ENCODE data around the gene FRMD3. TPM values are rescaled to one million over a fixed set of nuclear protein-coding genes. Genes with fewer than 3 reads are reported as not detected.

The FRMD3 gene
- total and polyA plus RNA-seq, 11 donors: 28.9 to 195 (median 82.4) TPM

DNA sequence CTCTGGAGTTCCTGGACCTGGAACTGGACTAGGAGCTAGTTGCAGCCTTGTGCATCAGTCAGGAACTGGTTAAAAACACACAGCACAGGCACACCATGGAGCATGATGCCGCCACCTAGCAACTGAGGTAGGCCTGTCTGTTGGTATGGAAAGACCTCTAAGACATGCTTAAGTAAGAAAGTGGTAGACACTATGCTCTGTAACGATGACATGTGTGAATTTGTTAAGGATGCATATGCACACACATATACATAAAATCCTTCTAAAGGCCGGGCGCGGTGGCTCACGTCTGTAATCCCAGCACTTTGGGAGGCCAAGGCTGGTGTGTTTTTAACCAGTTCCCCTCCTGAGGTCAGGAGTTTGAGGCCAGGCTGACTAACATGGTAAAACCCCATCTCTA is 338.4 kb downstream of the FRMD3 start:
- Histone ChIP-seq H3K36me3 (no peaks in the 10 kb centered on the region), H3K27me3 (peaks cover 0 to 6% (median 0%) of the 10 kb centered on the region in 9 donors), H3K4me3 (no peak overlapping the region), H3K9me3 (no peaks in the 10 kb centered on the region), H3K4me1 (peaks cover 0 to 8% (median 0%) of the 10 kb centered on the region in 12 donors), H3K27ac (no peak overlapping the region)
- ATAC-seq (no peak), DNase-seq (no peak)
- WGBS, 4 donors: 71 to 80% (median 78%) methylated on average over 6 of the region's 6 CpGs
- no peak for TF ChIP-seq POLR2A (IDR thresholded peaks at IDR 0.05)
- intact Hi-C loops (cut with DNase I): loop anchor here in 8 of 10 donors (5.0 to 10.0 kb wide), 9 partner anchors 65 to 715 kb away; no protein-coding TSS in a partner anchor

DNA sequence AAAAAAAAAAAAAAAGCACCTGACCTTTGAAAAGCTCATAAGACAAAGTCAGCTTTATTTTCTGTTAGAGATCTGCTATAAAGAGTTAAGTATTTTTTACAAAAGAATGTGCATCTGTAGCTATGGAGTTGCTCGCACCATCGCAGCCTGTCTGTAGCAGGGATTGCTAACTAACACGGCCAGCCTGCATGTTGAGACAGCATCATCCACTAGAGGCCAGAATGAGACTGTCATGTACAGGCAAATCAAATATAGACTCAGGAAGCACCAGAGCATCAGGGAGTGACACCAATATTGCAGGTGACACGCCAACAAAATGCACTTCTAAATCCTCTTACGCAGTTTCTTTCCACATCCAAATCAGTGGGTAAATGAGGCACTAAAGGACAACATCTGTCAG is 339.0 kb downstream of the FRMD3 start:
- no peaks in the 10 kb centered on the region for H3K36me3 ChIP-seq
- no peak for TF ChIP-seq POLR2A (IDR thresholded peaks at IDR 0.05)
- TF ChIP-seq, protein P1, sequence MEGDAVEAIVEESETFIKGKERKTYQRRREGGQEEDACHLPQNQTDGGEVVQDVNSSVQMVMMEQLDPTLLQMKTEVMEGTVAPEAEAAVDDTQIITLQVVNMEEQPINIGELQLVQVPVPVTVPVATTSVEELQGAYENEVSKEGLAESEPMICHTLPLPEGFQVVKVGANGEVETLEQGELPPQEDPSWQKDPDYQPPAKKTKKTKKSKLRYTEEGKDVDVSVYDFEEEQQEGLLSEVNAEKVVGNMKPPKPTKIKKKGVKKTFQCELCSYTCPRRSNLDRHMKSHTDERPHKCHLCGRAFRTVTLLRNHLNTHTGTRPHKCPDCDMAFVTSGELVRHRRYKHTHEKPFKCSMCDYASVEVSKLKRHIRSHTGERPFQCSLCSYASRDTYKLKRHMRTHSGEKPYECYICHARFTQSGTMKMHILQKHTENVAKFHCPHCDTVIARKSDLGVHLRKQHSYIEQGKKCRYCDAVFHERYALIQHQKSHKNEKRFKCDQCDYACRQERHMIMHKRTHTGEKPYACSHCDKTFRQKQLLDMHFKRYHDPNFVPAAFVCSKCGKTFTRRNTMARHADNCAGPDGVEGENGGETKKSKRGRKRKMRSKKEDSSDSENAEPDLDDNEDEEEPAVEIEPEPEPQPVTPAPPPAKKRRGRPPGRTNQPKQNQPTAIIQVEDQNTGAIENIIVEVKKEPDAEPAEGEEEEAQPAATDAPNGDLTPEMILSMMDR (IDR thresholded peaks at IDR 0.05): peak; percentile 35 to 80 (median 67)
- WGBS, 4 donors: 8 to 18% (median 16%) methylated on average over 5 of the region's 5 CpGs
- H3K27ac ChIP-seq: no peak overlapping the region
- H3K4me3 ChIP-seq: no peak overlapping the region
- H3K4me1 ChIP-seq: peaks cover 0 to 8% (median 0%) of the 10 kb centered on the region in 12 donors
- peaks cover 0 to 9% (median 0%) of the 10 kb centered on the region in 9 donors for H3K27me3 ChIP-seq
- DNase-seq (peak in 4 of 5 donors; percentile 36 to 46 (median 41)), ATAC-seq (peak; percentile 82 to 97 (median 92))
- H3K9me3 ChIP-seq: no peaks in the 10 kb centered on the region
- intact Hi-C loops (cut with DNase I): loop anchor here in 5 of 10 donors (5.0 to 10.0 kb wide), 5 partner anchors 64 to 716 kb away; no protein-coding TSS in a partner anchor

DNA sequence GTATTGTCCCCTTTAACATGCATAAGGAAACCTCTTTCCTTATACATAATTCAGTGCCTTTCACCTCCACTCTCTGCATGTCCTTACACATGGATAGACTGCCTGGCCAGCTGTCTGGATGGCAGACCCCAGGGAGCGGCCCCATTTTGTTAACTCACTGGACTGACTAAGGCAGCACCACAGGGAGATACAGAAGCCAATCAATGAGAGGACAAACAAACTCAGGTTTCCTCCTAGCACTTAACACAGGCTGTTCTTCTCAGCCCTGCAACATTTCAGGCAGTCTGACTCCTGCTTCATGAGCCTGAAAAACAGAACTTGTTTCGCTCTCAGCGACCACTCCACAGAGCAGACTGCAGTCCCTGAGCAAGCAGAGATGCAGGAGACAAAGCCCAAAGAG is 339.8 kb downstream of the FRMD3 start:
- Histone ChIP-seq H3K4me3 (no peak overlapping the region), H3K27ac (no peak overlapping the region), H3K36me3 (no peaks in the 10 kb centered on the region), H3K4me1 (peaks cover 0 to 8% (median 0%) of the 10 kb centered on the region in 12 donors), H3K27me3 (peaks cover 0 to 9% (median 0%) of the 10 kb centered on the region in 9 donors), H3K9me3 (no peaks in the 10 kb centered on the region)
- no peak for TF ChIP-seq POLR2A (IDR thresholded peaks at IDR 0.05)
- TF ChIP-seq, protein P1 (IDR thresholded peaks at IDR 0.05): no peak
- DNase-seq: no peak
- intact Hi-C loops (cut with DNase I): loop anchor here in 5 of 10 donors (5.0 to 10.0 kb wide), 5 partner anchors 64 to 716 kb away; no protein-coding TSS in a partner anchor
- no peak for ATAC-seq
- WGBS, 4 donors: 67 to 75% (median 71%) methylated on average over 3 of the region's 3 CpGs

DNA sequence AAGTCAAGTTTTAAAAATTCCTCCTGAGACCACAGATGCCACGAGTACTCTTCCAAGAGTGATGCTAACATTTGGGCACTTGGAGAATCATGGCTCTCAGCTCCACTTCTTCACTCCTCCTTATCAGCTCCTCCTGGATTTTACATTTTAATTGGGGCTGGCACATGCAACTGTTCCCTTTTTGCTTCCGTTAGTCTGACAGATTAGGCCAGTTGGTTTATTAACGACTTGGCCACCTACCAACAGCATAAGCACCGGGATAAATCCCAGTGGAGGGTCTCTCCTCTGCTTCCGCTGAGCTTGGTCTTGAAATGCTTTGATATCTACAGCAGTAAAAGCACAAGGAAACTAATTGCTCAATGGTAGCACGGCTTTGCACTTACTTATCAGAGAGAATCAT is 340.6 kb downstream of the FRMD3 start:
- Histone ChIP-seq H3K27me3 (peaks cover 0 to 15% (median 0%) of the 10 kb centered on the region in 9 donors), H3K36me3 (no peaks in the 10 kb centered on the region), H3K9me3 (no peaks in the 10 kb centered on the region), H3K4me3 (no peak overlapping the region), H3K4me1 (peaks cover 0 to 8% (median 0%) of the 10 kb centered on the region in 12 donors), H3K27ac (no peak overlapping the region)
- TF ChIP-seq, protein P1 (IDR thresholded peaks at IDR 0.05): no peak
- no peak for TF ChIP-seq POLR2A (IDR thresholded peaks at IDR 0.05)
- DNase-seq (no peak), ATAC-seq (no peak)
- WGBS, 4 donors: 18 to 37% (median 31%) methylated on average over 6 of the region's 6 CpGs
- intact Hi-C loops (cut with DNase I): loop anchor here in 5 of 10 donors (5.0 to 10.0 kb wide), 5 partner anchors 63 to 717 kb away; no protein-coding TSS in a partner anchor
